K562 (cell line): ENCODE measurements around the gene ENG. TPM values are rescaled to one million over a fixed set of nuclear protein-coding genes. Genes with fewer than 3 reads are reported as not detected.

Source experiments
- ATAC-seq: fragments of 200-7000 bp; cut with Tn5 transposase; 3 replicates; pipeline ENCODE4 v1.9.1; 2020; ENCODE audit warnings: moderate library complexity
- BruUV-seq: library from RNA; stranded (reverse); fragments of 400-500 nt; replicated peaks from 2 replicates; lab custom pipeline; 2021; lab: Mats Ljungman, UMichigan
- CTCF ChIA-PET: fragments of 300-600 bp; formaldehyde crosslinking; extraction: SDS; loops from one replicate; lab custom pipeline; 2021; ENCODE audit warnings: low intra/inter-chr PET ratio; lab: Yijun Ruan, JAX
- POLR2A ChIA-PET: fragments of 300-600, 350-650 bp; sonication (Branson Sonifier 250); formaldehyde crosslinking; extraction: SDS; loops from one replicate; lab custom pipeline; 2021; ENCODE audit warnings: antibody characterized with exemption, inconsistent platforms; lab: Yijun Ruan, JAX
- DNase-seq, 4 experiments: peaks; one replicate each; pipeline versions ENCODE4 v3.0.0 to v3.0.0-alpha.2; 2011 to 2018; ENCODE audit warnings: low spot score in 3 of 4, mixed read lengths in 3 of 4; ENCODE audit errors: extremely low read depth in 1 of 4
- FAIRE-seq: peaks from 2 replicates; lab custom pipeline; 2011; peaks lifted over from hg19 to GRCh38; lab: Jason Lieb, UNC
- H2AFZ ChIP-seq: 2 replicates; pipeline ENCODE4 v1.6.0; 2011; ENCODE audit warnings: low read depth, low read length, control low read depth, inconsistent platforms
- H3K27ac ChIP-seq: fragments of 200-600 bp; 3 replicates; pipeline ENCODE4 v1.8.0; 2011; ENCODE audit warnings: low read depth, mild to moderate bottlenecking, control low read depth, inconsistent platforms, low read length, moderate library complexity, mixed read lengths; ENCODE audit errors: extremely low read depth
- H3K27me3 ChIP-seq, 2 experiments: fragments of 300-600 bp in 1 of 2; 2 replicates in 1 of 2; 3 replicates in 1 of 2; pipeline versions ENCODE4 v1.6.0 to v1.8.0; 2011; ENCODE audit warnings: inconsistent platforms in 2 of 2, low read length in 2 of 2, mild to moderate bottlenecking in 1 of 2, mixed read lengths in 1 of 2, moderate library complexity in 1 of 2; ENCODE audit not compliant: control insufficient read depth in 2 of 2, insufficient read depth in 2 of 2
- H3K36me3 ChIP-seq: fragments of 300-600 bp; 3 replicates; pipeline ENCODE4 v1.8.0; 2011; ENCODE audit warnings: mild to moderate bottlenecking, low read length, inconsistent platforms; ENCODE audit not compliant: control insufficient read depth, insufficient read depth
- H3K4me1 ChIP-seq, 2 experiments: fragments of 200-600 bp in 1 of 2; replicated peaks in 1 of 2; 2 replicates in 1 of 2; 3 replicates in 1 of 2; pipeline versions ENCODE4 v1.5.1 to v1.8.0; 2011; ENCODE audit warnings: inconsistent platforms in 2 of 2, low read length in 2 of 2, mild to moderate bottlenecking in 1 of 2, mixed read lengths in 1 of 2, moderate library complexity in 1 of 2; ENCODE audit not compliant: control insufficient read depth in 2 of 2, insufficient read depth in 2 of 2
- H3K4me2 ChIP-seq: 2 replicates; pipeline ENCODE4 v1.6.1; 2011; ENCODE audit warnings: low read length, control low read depth, inconsistent platforms, mixed read lengths; ENCODE audit not compliant: insufficient read depth
- H3K4me3 ChIP-seq: fragments of 200-600 bp; sonication (generic), shearing (Covaris generic); 2 replicates; pipeline ENCODE4 v1.5.1; 2016; ENCODE audit warnings: control low read depth, inconsistent platforms
- H3K79me2 ChIP-seq: fragments of 200-600 bp; 3 replicates; pipeline ENCODE4 v1.8.0; 2011; ENCODE audit warnings: low read length, inconsistent platforms; ENCODE audit not compliant: control insufficient read depth, insufficient read depth
- H3K9ac ChIP-seq, 2 experiments: 2 replicates each; pipeline versions ENCODE4 v1.6.0 to v1.6.1; 2011; ENCODE audit warnings: low read depth in 2 of 2, low read length in 2 of 2, control low read depth in 1 of 2, inconsistent platforms in 1 of 2, mild to moderate bottlenecking in 1 of 2, mixed read lengths in 1 of 2; ENCODE audit not compliant: insufficient read depth in 1 of 2
- H3K9me1 ChIP-seq: one replicate; pipeline ENCODE4 v1.6.0; 2011; ENCODE audit warnings: inconsistent platforms, mild to moderate bottlenecking, low read length, moderate library complexity; ENCODE audit not compliant: control insufficient read depth, insufficient read depth
- H3K9me3 ChIP-seq: replicated peaks from 2 replicates; pipeline ENCODE4 v1.5.1; 2011; ENCODE audit warnings: low read depth, low read length, inconsistent platforms; ENCODE audit not compliant: control insufficient read depth, insufficient read depth
- H4K20me1 ChIP-seq: replicated peaks from 2 replicates; pipeline ENCODE4 v1.6.1; 2011; ENCODE audit warnings: low read length, inconsistent platforms, mixed read lengths; ENCODE audit not compliant: control insufficient read depth, insufficient read depth
- ARID1B ChIP-seq: fragments of 450-650 bp; IDR thresholded peaks from 2 replicates; pipeline ENCODE4 v1.6.1; 2016; ENCODE audit warnings: antibody characterized with exemption, mild to moderate bottlenecking, inconsistent platforms
- BRF1 ChIP-seq: IDR thresholded peaks from 3 replicates; pipeline ENCODE4 v1.6.1; 2011; ENCODE audit warnings: borderline replicate concordance, mild to moderate bottlenecking; ENCODE audit not compliant: insufficient read length; ENCODE audit errors: extremely low read depth
- HSF4 ChIP-seq: fragments of 250-450 bp; sonication (Bioruptor Pico); IDR thresholded peaks from 2 replicates; pipeline ENCODE4 v2.1.2; 2022; ENCODE audit warnings: mild to moderate bottlenecking, moderate library complexity, borderline replicate concordance
- MEF2D ChIP-seq: conservative IDR thresholded peaks from 2 replicates; pipeline ENCODE4 v1.6.1; 2016; ENCODE audit warnings: low read depth, missing genetic modification characterization, missing compliant biosample characterization
- MIER1 ChIP-seq: fragments of 450-650 bp; IDR thresholded peaks from 2 replicates; pipeline ENCODE4 v1.6.1; 2016; ENCODE audit warnings: antibody characterized with exemption, mild to moderate bottlenecking, low read depth
- NR4A1 ChIP-seq, 2 experiments: fragments of 250-450 bp in 1 of 2; fragments of 450-650 bp in 1 of 2; sonication (Bioruptor Pico) in 1 of 2; IDR thresholded peaks; 2 replicates each; pipeline versions ENCODE4 v1.4.0 to v1.6.1; 2016 to 2020; ENCODE audit warnings: mild to moderate bottlenecking in 2 of 2, missing compliant biosample characterization in 1 of 2, missing genetic modification characterization in 1 of 2, moderate library complexity in 1 of 2
- PRDM10 ChIP-seq: fragments of 450-650 bp; IDR thresholded peaks from 2 replicates; pipeline ENCODE4 v1.6.1; 2018; ENCODE audit not compliant: partially characterized antibody
- SIN3A ChIP-seq, 2 experiments: fragments of 150-350 bp in 1 of 2; IDR thresholded peaks; 2 replicates each; pipeline ENCODE4 v1.6.1; 2011 to 2016; ENCODE audit warnings: borderline replicate concordance in 2 of 2, low read depth in 2 of 2, low read length in 2 of 2, mild to moderate bottlenecking in 2 of 2, moderate library complexity in 2 of 2; ENCODE audit not compliant: control insufficient read depth in 1 of 2
- STAG1 ChIP-seq: sonication (generic); formaldehyde crosslinking; IDR thresholded peaks from 2 replicates; pipeline ENCODE4 v1.5.0; 2020; ENCODE audit warnings: missing genetic modification reagents, borderline replicate concordance
- TAF1 ChIP-seq: IDR thresholded peaks from 2 replicates; pipeline ENCODE4 v1.6.1; 2011; ENCODE audit warnings: mild to moderate bottlenecking, low read length, moderate library complexity; ENCODE audit not compliant: insufficient read depth, control insufficient read depth, severe bottlenecking; ENCODE audit errors: extremely low read depth
- THRAP3 ChIP-seq: fragments of 450-650 bp; IDR thresholded peaks from 2 replicates; pipeline ENCODE4 v1.6.1; 2016; ENCODE audit warnings: mild to moderate bottlenecking, inconsistent platforms, borderline replicate concordance
- TOE1 ChIP-seq, 2 experiments: fragments of 450-650 bp in 1 of 2; sonication (generic) in 1 of 2; formaldehyde crosslinking in 1 of 2; IDR thresholded peaks; 2 replicates each; pipeline versions ENCODE4 v1.7.1 to v1.8.0; 2016 to 2022; ENCODE audit warnings: borderline replicate concordance in 2 of 2, mild to moderate bottlenecking in 2 of 2, antibody characterized with exemption in 1 of 2, inconsistent platforms in 1 of 2, low read depth in 1 of 2, missing genetic modification reagents in 1 of 2, moderate library complexity in 1 of 2
- ZNF277 ChIP-seq: fragments of 250-450 bp; sonication (Bioruptor Pico); IDR thresholded peaks from 2 replicates; pipeline ENCODE4 v1.8.0; 2022; ENCODE audit warnings: inconsistent platforms, mild to moderate bottlenecking, moderate library complexity, borderline replicate concordance
- ZNF354B ChIP-seq: fragments of 250-450 bp; sonication (Bioruptor Pico); IDR thresholded peaks from 2 replicates; pipeline ENCODE4 v1.4.0; 2020
- ZNF764 ChIP-seq: fragments of 250-450 bp; sonication (Bioruptor Pico); IDR thresholded peaks from 2 replicates; pipeline ENCODE4 v1.4.0; 2020; ENCODE audit warnings: low read depth, mild to moderate bottlenecking, moderate library complexity
- ZZZ3 ChIP-seq: fragments of 450-650 bp; IDR thresholded peaks from 2 replicates; pipeline ENCODE4 v1.6.1; 2016; ENCODE audit warnings: antibody characterized with exemption, mild to moderate bottlenecking, moderate library complexity
- WGBS: fragments of 100-300 bp; shearing (Covaris generic); methylation state at CpG from one replicate; pipeline ENCODE4 v1.1.6; 2016; ENCODE audit warnings: low coverage, mixed read lengths; ENCODE audit not compliant: insufficient coverage; ENCODE audit errors: missing lambda C conversion rate; 5-methylcytosine and 5-hydroxymethylcytosine counted together
- in situ Hi-C: fragments of 300-500 bp; cut with MboI; formaldehyde crosslinking; loops from 4 replicates; pipeline ENCODE4 v1.15.0; 2018; ENCODE audit warnings: inconsistent platforms, mixed read lengths
- intact Hi-C: fragments of 100-400 bp; cut with micrococcal nuclease; formaldehyde crosslinking; loops from 2 replicates; pipeline ENCODE4 v1.14.2; 2022
- polyA plus RNA-seq, 8 experiments: library from polyadenylated mRNA; depleted of rRNA in 4 of 8; stranded (reverse) in 5 of 8; unstranded in 3 of 8; fragments of >200 nt; fragmentation: Nextera tagmentation in 2 of 8; fragmentation: Illumina TruSeq in 1 of 8; extraction: Ambion mirVana in 2 of 8; extraction: Trizol in 1 of 8; gene quantifications; 2 replicates each; pipeline versions ENCODE4 v1.2.1 to v1.2.3, GENCODE V29; 2011 to 2014; ENCODE audit warnings: inconsistent platforms in 1 of 8, missing spikeins in 1 of 8
- total RNA-seq, 7 experiments: library from RNA; depleted of rRNA in 6 of 7; stranded (reverse); fragments of >200 nt in 6 of 7; fragmentation: Illumina TruSeq in 2 of 7; extraction: Trizol in 2 of 7; gene quantifications; 2 replicates each; pipeline versions ENCODE4 v1.2.1 to v1.2.3, GENCODE V29; 2011 to 2021; ENCODE audit warnings: low replicate concordance in 1 of 7

Gene ENG
- total and polyA plus RNA-seq, 9 of the 15 experiments (the other 6 are each of a cell fraction or from before 2014, with no cell fraction given), result 0.04 to 0.40 (median 0.14) TPM; not detected in 1

GRCh38 chr9:127866535-127866934, 12.1 kb upstream of the ENG start:
- Histone ChIP-seq H3K9me1 (no peaks in the 10 kb centered on the region), H2AFZ (no peak overlapping the region), H3K27me3 (no peaks in the 10 kb centered on the region), H3K9me3 (no peaks in the 10 kb centered on the region), H3K4me3 (no peak overlapping the region), H3K27ac (no peak overlapping the region), H3K4me1 (peaks cover 37 to 69% of the 10 kb centered on the region in 2 experiments), H3K4me2 (no peak overlapping the region), H3K36me3 (peaks cover 20% of the 10 kb centered on the region; the same call in 2 of the 3 replicates), H4K20me1 (no peaks in the 10 kb centered on the region), H3K9ac (peak overlapping the region in 1 of 2 experiments; percentile 65; a peak in 1 of 4 replicates), H3K79me2 (no peaks in the 10 kb centered on the region)
- 90% methylated on average over 13 of the region's 13 CpGs for WGBS
- no TSS peak for BruUV-seq
- DNase-seq, result no peak
- intact Hi-C loops (loop anchor here (5.0 kb wide), 1 partner anchor 51 kb away; the partner anchor contains the start of gene ST6GALNAC4), in situ Hi-C loops (no loop called here)
- no peak for FAIRE-seq
- no peak for ATAC-seq
- POLR2A ChIA-PET, result interaction anchor here (2.3 kb wide), 1 partner anchor 74 kb away, joined by 6 read pairs; no protein-coding TSS in a partner anchor
- CTCF ChIA-PET, result no interaction called here
- no peak for TF ChIP-seq ZNF354B (CRISPR knock-in tag)
- no peak for TF ChIP-seq ZNF764 (CRISPR knock-in tag)
- TF ChIP-seq BRF1, result no peak
- TF ChIP-seq MIER1, result no peak
- TF ChIP-seq HSF4 (CRISPR knock-in tag), result no peak
- no peak for TF ChIP-seq STAG1 (CRISPR knock-in tag)
- no peak for TF ChIP-seq SIN3A (IDR thresholded peaks at IDR 0.05; ENCODE audit: borderline replicate concordance in 2 of 2, control insufficient read depth in 1 of 2, low read depth in 2 of 2, low read length in 2 of 2)
- TF ChIP-seq THRAP3, result no peak
- TF ChIP-seq TOE1 (IDR thresholded peaks at IDR 0.05; ENCODE audit: borderline replicate concordance), result no peak
- TF ChIP-seq TOE1 (CRISPR knock-in tag; IDR thresholded peaks at IDR 0.05; ENCODE audit: borderline replicate concordance, low read depth), result no peak
- TF ChIP-seq ZNF277 (CRISPR knock-in tag), result no peak
- no peak for TF ChIP-seq ARID1B
- no peak for TF ChIP-seq NR4A1 (CRISPR knock-in tag; IDR thresholded peaks at IDR 0.05)
- TF ChIP-seq NR4A1 (tag; IDR thresholded peaks at IDR 0.05), result no peak
- TF ChIP-seq PRDM10, result no peak
- no peak for TF ChIP-seq MEF2D (tag)
- no peak for TF ChIP-seq TAF1
- TF ChIP-seq ZZZ3, result no peak
